Fibroblast of the aortic adventitia (primary cell): ENCODE measurements around the gene PSTPIP2. TPM values are rescaled to one million over a fixed set of nuclear protein-coding genes. Genes with fewer than 3 reads are reported as not detected.

ENCODE experiments used
- DNase-seq: peaks from one replicate; pipeline ENCODE4 v3.0.0-alpha.2; 2010; ENCODE audit warnings: low read depth
- H3K4me3 ChIP-seq: 2 replicates; pipeline ENCODE4 v1.5.1; 2011; ENCODE audit warnings: low read depth, mild to moderate bottlenecking, control low read depth, low read length, moderate library complexity
- CTCF ChIP-seq: IDR thresholded peaks from 2 replicates; pipeline ENCODE4 v1.5.1; 2011; ENCODE audit warnings: mild to moderate bottlenecking, low read length, control low read depth, inconsistent platforms; ENCODE audit not compliant: insufficient read depth
- total RNA-seq: library from RNA; depleted of rRNA; stranded (reverse); fragments of >200 nt; gene quantifications from 2 replicates; pipeline ENCODE4 v1.2.3, GENCODE V29; 2012; ENCODE audit warnings: low replicate concordance

The PSTPIP2 gene
- total RNA-seq, 1 donor = 6.4 TPM

- H3K4me3 ChIP-seq = no peak overlapping the region
- DNase-seq = no peak
Observed at GRCh38 chr18:46060359-46060841, 11.7 kb downstream of the PSTPIP2 start.

GRCh38 chr18:46055838-46056230 is 16.2 kb downstream of the PSTPIP2 start:
- no peak for TF ChIP-seq CTCF
- no peak for DNase-seq
- no peak overlapping the region for H3K4me3 ChIP-seq

More at GRCh38 chr18:46060359-46060841, 11.7 kb downstream of the PSTPIP2 start:
- no peak for TF ChIP-seq CTCF

GRCh38 chr18:46054956-46055837 is 16.9 kb downstream of the PSTPIP2 start:
- TF ChIP-seq CTCF = no peak
- no peak overlapping the region for H3K4me3 ChIP-seq
- no peak for DNase-seq

GRCh38 chr18:46053368-46054095 is 18.5 kb downstream of the PSTPIP2 start:
- DNase-seq = peak; percentile 39
- no peak for TF ChIP-seq CTCF
- no peak overlapping the region for H3K4me3 ChIP-seq

GRCh38 chr18:46051731-46052461 is 20.2 kb downstream of the PSTPIP2 start:
- no peak for TF ChIP-seq CTCF
- peak; percentile 91 for DNase-seq
- H3K4me3 ChIP-seq = no peak overlapping the region

GRCh38 chr18:46050268-46050667 is 21.8 kb downstream of the PSTPIP2 start:
- DNase-seq = no peak
- no peak for TF ChIP-seq CTCF
- no peak overlapping the region for H3K4me3 ChIP-seq
